ENCODE measurements around the gene STX1A. TPM values are rescaled to one million over a fixed set of nuclear protein-coding genes. Genes with fewer than 3 reads are reported as not detected.
"Not testable (repeated sequence)": the region's sequence is repeated elsewhere in the genome, so short reads cannot be mapped to it uniquely, and the experiment has no call there.

STX1A gene
- total and polyA plus RNA-seq, 7 donors: 1.8 to 24.6 (median 16.1) TPM

GRCh38 chr7:73715648-73716317, 3.7 kb downstream of the STX1A start:
- peak overlapping the region; percentile 67 to 85 (median 76) for H3K27ac ChIP-seq
- TF ChIP-seq EP300 (IDR thresholded peaks at IDR 0.05): no peak
- no peak for TF ChIP-seq POLR2AphosphoS5 (IDR thresholded peaks at IDR 0.05)
- TF ChIP-seq POLR2A (IDR thresholded peaks at IDR 0.05): no peak
- TF ChIP-seq CTCF (IDR thresholded peaks at IDR 0.05): no peak
- no peak overlapping the region for H3K4me3 ChIP-seq
- no peaks in the 10 kb centered on the region for H3K27me3 ChIP-seq
- no peak for DNase-seq
- no peaks in the 10 kb centered on the region for H3K36me3 ChIP-seq
- H3K9me3 ChIP-seq: no peaks in the 10 kb centered on the region
- WGBS, 2 donors: 28 to 46% methylated on average over 16 of the region's 16 CpGs
- H3K4me1 ChIP-seq: peaks cover 0 to 49% (median 41%) of the 10 kb centered on the region in 4 donors
- intact Hi-C loops (cut with DNase I): loop anchor here (5.0 kb wide), 1 partner anchor 48 kb away; the partner anchor contains the start of gene VPS37D

GRCh38 chr7:73713319-73713718, 6.2 kb downstream of the STX1A start:
- peaks cover 0 to 33% (median 31%) of the 10 kb centered on the region in 4 donors for H3K4me1 ChIP-seq
- WGBS, 2 donors: 93 to 95% methylated on average over 6 of the region's 6 CpGs
- H3K4me3 ChIP-seq; intact Hi-C loops (cut with DNase I); H3K27ac ChIP-seq; H3K9me3 ChIP-seq; H3K27me3 ChIP-seq; DNase-seq; H3K36me3 ChIP-seq: not testable (repeated sequence)

GRCh38 chr7:73712773-73713172, 6.7 kb downstream of the STX1A start:
- Histone ChIP-seq H3K9me3 (no peaks in the 10 kb centered on the region), H3K27me3 (no peaks in the 10 kb centered on the region), H3K36me3 (no peaks in the 10 kb centered on the region), H3K4me1 (peaks cover 0 to 28% (median 26%) of the 10 kb centered on the region in 4 donors), H3K27ac (no peak overlapping the region), H3K4me3 (no peak overlapping the region)
- 68 to 90% methylated on average over 1 of the region's 1 CpG for WGBS, 2 donors
- TF ChIP-seq EP300 (IDR thresholded peaks at IDR 0.05) (no peak), POLR2AphosphoS5 (IDR thresholded peaks at IDR 0.05) (no peak), CTCF (IDR thresholded peaks at IDR 0.05) (no peak), POLR2A (IDR thresholded peaks at IDR 0.05) (no peak)
- DNase-seq: no peak
- intact Hi-C loops (cut with DNase I): no loop called here

GRCh38 chr7:73708961-73709549, 10.4 kb downstream of the STX1A start:
- TF ChIP-seq POLR2AphosphoS5 (IDR thresholded peaks at IDR 0.05) (no peak), EP300 (IDR thresholded peaks at IDR 0.05) (no peak), CTCF (IDR thresholded peaks at IDR 0.05) (no peak), POLR2A (IDR thresholded peaks at IDR 0.05) (no peak)
- no peaks in the 10 kb centered on the region for H3K9me3 ChIP-seq
- no peaks in the 10 kb centered on the region for H3K27me3 ChIP-seq
- WGBS, 2 donors: 94% methylated on average over 16 of the region's 16 CpGs
- no peak overlapping the region for H3K4me3 ChIP-seq
- no peak overlapping the region for H3K27ac ChIP-seq
- no peak for DNase-seq
- intact Hi-C loops (cut with DNase I): no loop called here
- peaks cover 0 to 21% (median 16%) of the 10 kb centered on the region in 4 donors for H3K4me1 ChIP-seq
- no peaks in the 10 kb centered on the region for H3K36me3 ChIP-seq

GRCh38 chr7:73707045-73707631, 12.3 kb downstream of the STX1A start:
- H3K36me3 ChIP-seq: peaks cover 0 to 6% (median 2%) of the 10 kb centered on the region in 4 donors
- no peak for TF ChIP-seq POLR2AphosphoS5 (IDR thresholded peaks at IDR 0.05)
- no peak for TF ChIP-seq POLR2A (IDR thresholded peaks at IDR 0.05)
- no peak for TF ChIP-seq CTCF (IDR thresholded peaks at IDR 0.05)
- TF ChIP-seq EP300 (IDR thresholded peaks at IDR 0.05): no peak

More at GRCh38 chr7:73707045-73707631, 12.3 kb downstream of the STX1A start:
- H3K27me3 ChIP-seq: no peaks in the 10 kb centered on the region
- no peaks in the 10 kb centered on the region for H3K9me3 ChIP-seq
- WGBS, 2 donors: 21 to 48% methylated on average over 15 of the region's 15 CpGs
- intact Hi-C loops (cut with DNase I): no loop called here
- DNase-seq: no peak
- peaks cover 0 to 28% (median 23%) of the 10 kb centered on the region in 4 donors for H3K4me1 ChIP-seq
- H3K4me3 ChIP-seq: no peak overlapping the region
- H3K27ac ChIP-seq: no peak overlapping the region

Data from sigmoid colon (tissue), 7 donors.